Measurements from ENCODE around the gene SLC35B3. TPM values are rescaled to one million over a fixed set of nuclear protein-coding genes. Genes with fewer than 3 reads are reported as not detected.
A peak's percentile ranks its signal among the peaks of the same experiment; 100 is the strongest.
"Not testable (repeated sequence)": the region's sequence is repeated elsewhere in the genome, so short reads cannot be mapped to it uniquely, and the experiment has no call there.

The SLC35B3 gene
- total RNA-seq, 1 donor from 2014 or later = 11.3 TPM

GRCh38 chr6:8434727-8435092, 635 bp downstream of the SLC35B3 start:
- Histone ChIP-seq H3K4me1 (peaks cover 0 to 17% of the 10 kb centered on the region in 2 donors), H3K27ac (peak overlapping the region; percentile 75 to 85), H3K9me3 (no peaks in the 10 kb centered on the region), H3K36me3 (no peaks in the 10 kb centered on the region), H3K27me3 (no peaks in the 10 kb centered on the region), H3K4me3 (peak overlapping the region; percentile 62 to 74)
- TF ChIP-seq CTCF (IDR thresholded peaks at IDR 0.05) = no peak
- DNase-seq (ENCODE audit: low spot score in 2 of 2) = no peak
- intact Hi-C loops (cut with DNase I) = loop anchor here (5.0 to 10.0 kb wide), 4 partner anchors 330 to 1970 kb away; partner anchors contain the start of genes EEF1E1 and TXNDC5

GRCh38 chr6:8432614-8433013, 2.7 kb downstream of the SLC35B3 start:
- TF ChIP-seq CTCF (IDR thresholded peaks at IDR 0.05) = no peak
- intact Hi-C loops (cut with DNase I) = loop anchor here (10.0 kb wide), 2 partner anchors 328 to 1972 kb away; partner anchors contain the start of gene EEF1E1
- Histone ChIP-seq H3K9me3 (no peaks in the 10 kb centered on the region), H3K27me3 (no peaks in the 10 kb centered on the region), H3K4me1 (peaks cover 0 to 17% of the 10 kb centered on the region in 2 donors), H3K4me3 (no peak overlapping the region), H3K27ac (no peak overlapping the region), H3K36me3 (peaks cover 0 to 5% of the 10 kb centered on the region in 2 donors)
- no peak for DNase-seq (ENCODE audit: low spot score in 2 of 2)

GRCh38 chr6:8429821-8430220, 5.5 kb downstream of the SLC35B3 start:
- intact Hi-C loops (cut with DNase I) = loop anchor here (10.0 kb wide), 2 partner anchors 325 to 1975 kb away; partner anchors contain the start of gene EEF1E1
- no peak for TF ChIP-seq CTCF (IDR thresholded peaks at IDR 0.05)
- H3K36me3 ChIP-seq = peaks cover 9 to 29% of the 10 kb centered on the region in 2 donors
- no peak for DNase-seq (ENCODE audit: low spot score in 2 of 2)
- no peak overlapping the region for H3K4me3 ChIP-seq
- no peaks in the 10 kb centered on the region for H3K9me3 ChIP-seq
- H3K4me1 ChIP-seq = peaks cover 0 to 14% of the 10 kb centered on the region in 2 donors
- no peaks in the 10 kb centered on the region for H3K27me3 ChIP-seq
- H3K27ac ChIP-seq = no peak overlapping the region

- H3K4me1 ChIP-seq; intact Hi-C loops (cut with DNase I); H3K27me3 ChIP-seq; DNase-seq (ENCODE audit: low spot score in 2 of 2); H3K27ac ChIP-seq; H3K4me3 ChIP-seq; H3K9me3 ChIP-seq: not testable (repeated sequence)
- peaks cover 14 to 40% of the 10 kb centered on the region in 2 donors for H3K36me3 ChIP-seq
Measured at GRCh38 chr6:8426544-8426943, 8.8 kb downstream of the SLC35B3 start.

GRCh38 chr6:8420031-8420588, 15.2 kb downstream of the SLC35B3 start:
- Histone ChIP-seq H3K36me3 (peaks cover 18 to 37% of the 10 kb centered on the region in 2 donors), H3K4me3 (no peak overlapping the region), H3K27ac (no peak overlapping the region), H3K27me3 (no peaks in the 10 kb centered on the region), H3K4me1 (no peaks in the 10 kb centered on the region), H3K9me3 (no peaks in the 10 kb centered on the region)
- intact Hi-C loops (cut with DNase I) = no loop called here
- TF ChIP-seq CTCF (IDR thresholded peaks at IDR 0.05) = no peak
- DNase-seq (ENCODE audit: low spot score in 2 of 2) = no peak

- intact Hi-C loops (cut with DNase I) = no loop called here
- TF ChIP-seq CTCF (IDR thresholded peaks at IDR 0.05) = no peak
- Histone ChIP-seq H3K36me3 (peaks cover 39 to 63% of the 10 kb centered on the region in 2 donors), H3K27me3 (no peaks in the 10 kb centered on the region), H3K4me3 (no peak overlapping the region), H3K4me1 (no peaks in the 10 kb centered on the region), H3K27ac (no peak overlapping the region), H3K9me3 (no peaks in the 10 kb centered on the region)
- DNase-seq (ENCODE audit: low spot score in 2 of 2) = no peak
Measured at GRCh38 chr6:8415913-8416312, 19.4 kb downstream of the SLC35B3 start.
